ENCODE results near the gene LIMCH1. TPM values are rescaled to one million over a fixed set of nuclear protein-coding genes. Genes with fewer than 3 reads are reported as not detected.
A peak's percentile ranks its signal among the peaks of the same experiment; 100 is the strongest.

Gene LIMCH1
- polyA plus RNA-seq, 3 donors: 93.9 to 111 (median 101) TPM

DNA sequence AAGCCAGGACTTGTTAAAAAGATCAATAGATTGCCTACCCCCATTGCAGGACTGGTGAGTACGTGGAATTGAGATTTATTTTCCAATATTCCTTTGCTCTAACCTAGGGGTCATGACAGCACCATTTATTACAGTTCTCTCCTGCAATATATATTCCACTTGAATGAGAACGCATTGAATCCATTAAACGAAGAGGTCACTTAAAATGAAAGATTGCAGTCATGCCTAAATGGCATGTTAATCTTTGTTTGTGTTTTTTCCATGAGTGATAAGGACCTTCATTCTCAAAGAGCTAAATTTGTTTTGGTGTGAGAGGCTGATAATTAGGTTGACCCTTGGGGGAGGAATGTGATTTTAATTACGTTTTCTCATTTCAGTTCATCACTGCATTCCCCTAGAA lies 13.5 kb upstream of the LIMCH1 start:
- no peak for DNase-seq

DNA sequence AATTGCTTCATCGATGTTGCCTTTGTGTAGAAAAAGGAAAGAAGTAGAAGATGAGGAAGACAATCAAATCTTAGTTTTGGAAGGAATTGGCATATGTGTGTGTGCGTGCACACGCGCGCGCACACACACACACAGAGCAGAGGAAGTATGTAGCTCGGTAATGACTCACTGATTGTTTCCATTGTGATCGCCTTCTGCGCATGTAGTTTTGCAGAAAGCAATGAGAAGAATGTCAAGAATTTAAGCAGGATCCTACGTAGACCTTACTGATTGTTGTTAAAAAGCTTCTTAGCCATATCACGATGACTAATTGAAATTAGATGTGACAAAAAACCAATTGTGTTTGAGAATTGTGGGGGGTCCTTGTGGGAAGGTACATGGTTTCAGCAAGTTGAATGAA lies 12.8 kb upstream of the LIMCH1 start:
- DNase-seq: peak; percentile 35

DNA sequence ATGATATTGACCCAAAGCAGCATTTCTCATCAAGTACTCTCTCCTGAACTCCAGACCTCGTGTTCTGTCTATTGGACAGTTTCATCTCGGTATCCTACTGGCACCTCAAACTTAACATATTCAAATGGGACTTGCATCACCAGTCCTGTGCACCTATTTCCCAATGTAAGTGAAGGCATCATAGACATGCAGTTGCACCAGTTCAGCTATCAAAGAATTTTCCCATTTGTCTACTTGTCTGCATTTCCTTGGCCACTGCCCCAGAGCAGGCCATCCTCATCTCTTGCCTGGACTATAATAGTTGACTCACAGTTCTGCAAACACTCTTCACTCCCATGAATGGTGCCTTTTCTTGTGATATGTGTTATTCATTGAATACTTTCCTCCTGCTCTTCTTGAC lies 11.3 kb upstream of the LIMCH1 start:
- no peak for DNase-seq

DNA sequence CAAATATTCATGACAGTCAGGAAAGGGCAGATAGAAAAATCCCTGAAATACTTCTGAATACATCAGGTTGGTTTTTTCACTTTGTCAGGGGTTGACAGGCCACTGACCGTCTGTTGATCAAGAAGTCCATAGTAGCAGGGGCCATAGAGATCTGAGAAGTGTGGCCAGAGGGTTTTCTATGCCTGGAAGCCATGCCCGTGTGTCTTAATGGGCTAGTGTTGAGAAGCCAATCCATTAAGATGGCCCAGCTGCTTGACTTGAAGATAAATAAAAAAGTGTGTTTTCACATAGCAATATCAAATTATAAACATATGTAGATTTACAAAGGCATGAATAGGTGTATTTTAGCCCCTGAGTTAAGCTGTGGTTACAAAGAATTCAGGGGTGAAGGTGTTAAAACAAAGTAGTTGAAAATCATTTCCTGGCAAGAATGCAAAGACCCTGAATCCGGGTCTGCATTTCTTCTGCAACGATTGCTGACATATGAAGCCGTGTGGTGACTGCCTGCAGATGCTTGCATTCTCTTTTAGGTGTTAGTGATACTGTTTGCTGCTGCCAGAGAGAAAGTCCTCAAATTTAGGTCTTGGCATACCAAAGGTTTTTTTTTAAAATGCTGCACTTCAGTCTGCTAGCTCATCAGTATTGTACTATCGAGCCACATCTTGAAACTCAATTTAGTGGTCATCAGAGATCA lies 9.3 kb upstream of the LIMCH1 start:
- DNase-seq: no peak

DNA sequence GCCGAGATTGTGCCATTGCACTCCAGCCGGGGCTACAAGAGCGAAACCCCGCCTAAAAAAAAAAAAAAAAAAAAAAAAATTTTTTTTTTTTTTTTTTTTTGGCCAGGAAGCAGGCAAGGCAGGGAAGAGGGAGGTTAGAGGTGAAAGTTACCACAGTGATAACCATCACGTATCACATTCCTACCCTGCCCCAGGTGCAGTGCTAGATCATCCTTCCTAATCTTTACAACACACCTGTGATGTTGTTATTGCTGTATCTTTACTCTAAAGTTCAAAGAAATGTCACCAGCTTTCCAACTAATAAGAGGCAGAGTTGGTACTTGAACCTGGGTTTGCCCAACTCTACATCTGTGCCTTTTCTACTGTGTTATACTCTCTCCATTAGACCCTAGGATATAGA lies 7.2 kb upstream of the LIMCH1 start:
- DNase-seq: no peak

DNA sequence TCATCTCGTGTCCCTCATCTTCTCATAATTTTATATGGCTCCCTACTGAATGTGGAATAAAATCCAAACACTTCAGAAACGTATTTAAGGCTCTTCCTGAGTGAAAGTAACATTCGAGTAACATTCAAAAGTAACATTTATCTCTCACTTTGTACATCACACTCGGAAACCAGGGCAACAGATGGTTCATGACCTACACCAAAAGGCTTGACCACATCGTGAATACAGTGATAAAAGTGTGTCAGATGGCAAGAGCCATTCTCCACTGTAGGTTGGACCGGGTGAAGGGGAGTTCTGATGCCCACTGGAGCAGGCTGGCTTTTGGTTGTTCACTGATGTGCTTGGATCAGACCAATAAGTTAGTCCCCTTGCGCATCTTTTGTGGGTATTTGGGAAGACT lies 5.6 kb upstream of the LIMCH1 start:
- no peak for DNase-seq

DNA sequence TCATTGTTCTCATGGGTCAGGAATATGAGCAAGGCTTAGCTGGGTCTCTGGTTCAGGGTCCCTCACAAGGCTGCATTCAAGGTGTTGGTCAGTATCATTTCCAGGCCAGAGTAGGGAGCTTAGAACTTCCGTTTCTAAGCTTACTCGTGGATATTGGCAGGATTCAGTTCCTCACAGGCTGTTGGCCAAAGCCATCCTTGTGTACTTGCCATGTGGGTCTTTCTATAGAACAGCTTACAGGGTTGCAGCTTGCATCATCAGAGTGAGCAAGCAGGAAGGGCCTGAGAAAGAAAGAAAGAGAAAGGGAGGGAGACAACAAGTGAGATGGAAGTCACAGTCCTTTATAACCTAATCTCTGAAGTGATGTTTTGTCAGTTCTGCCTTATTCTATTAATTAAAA lies 5.1 kb upstream of the LIMCH1 start:
- DNase-seq: no peak

DNA sequence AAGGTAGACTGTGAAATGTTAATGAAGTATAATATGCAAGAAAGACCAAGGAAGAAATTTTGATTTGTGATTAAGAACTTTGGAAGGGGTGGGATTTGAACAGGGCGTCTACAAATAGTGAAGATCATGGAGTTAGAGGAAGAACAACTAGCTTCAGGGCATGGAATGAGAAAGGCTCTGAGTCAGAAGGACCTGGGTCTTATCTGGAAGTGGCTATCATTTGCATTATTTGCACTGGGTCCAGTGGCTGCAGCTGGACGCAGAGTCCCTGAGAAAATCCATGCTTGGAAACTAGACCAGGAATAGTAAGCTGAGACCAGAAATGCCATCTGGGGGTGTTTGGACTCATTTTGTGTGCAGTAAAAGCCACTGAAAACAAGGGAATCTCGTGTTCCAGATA lies 4.3 kb upstream of the LIMCH1 start:
- no peak for DNase-seq

DNA sequence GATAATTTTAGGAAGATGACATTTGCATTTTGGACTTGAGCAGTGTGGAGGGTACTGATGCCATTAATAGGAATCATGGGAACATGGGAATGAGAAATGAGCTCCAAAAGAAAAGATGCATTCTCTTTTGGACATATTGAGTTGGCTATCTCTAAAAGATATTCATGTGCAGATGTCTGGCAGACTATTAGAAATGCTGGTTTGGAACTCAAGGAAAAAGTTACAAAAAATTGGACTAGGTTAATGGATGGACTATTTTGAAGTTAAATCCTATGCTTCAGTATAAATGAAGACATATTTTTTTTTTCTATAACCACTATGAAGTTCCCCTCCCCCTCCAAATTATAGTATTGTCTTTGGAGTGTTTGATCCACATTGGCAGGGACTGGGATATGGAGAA lies 3.6 kb upstream of the LIMCH1 start:
- DNase-seq: no peak

DNA sequence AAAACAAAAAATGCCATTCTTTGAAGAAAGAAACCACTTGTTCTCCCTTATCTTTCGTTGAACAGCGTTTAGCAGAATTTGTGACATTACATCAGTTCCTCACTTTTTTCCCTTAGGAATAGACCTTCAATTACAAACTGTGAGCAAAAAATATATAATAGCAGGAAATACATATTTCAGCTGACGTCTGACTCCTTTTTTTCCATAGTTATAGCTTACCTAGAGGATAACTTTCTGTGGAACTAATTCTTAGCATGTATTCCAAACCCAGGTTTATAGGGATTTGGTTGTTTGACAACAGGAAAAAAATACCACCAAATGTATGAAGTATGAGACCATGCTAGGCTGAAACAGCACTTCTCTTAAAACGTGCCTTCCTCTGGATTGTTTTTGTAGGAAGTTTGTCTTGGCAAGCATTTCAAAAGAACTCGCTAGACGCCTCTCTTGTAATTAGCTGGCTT lies 2.0 kb upstream of the LIMCH1 start:
- DNase-seq: no peak

DNA sequence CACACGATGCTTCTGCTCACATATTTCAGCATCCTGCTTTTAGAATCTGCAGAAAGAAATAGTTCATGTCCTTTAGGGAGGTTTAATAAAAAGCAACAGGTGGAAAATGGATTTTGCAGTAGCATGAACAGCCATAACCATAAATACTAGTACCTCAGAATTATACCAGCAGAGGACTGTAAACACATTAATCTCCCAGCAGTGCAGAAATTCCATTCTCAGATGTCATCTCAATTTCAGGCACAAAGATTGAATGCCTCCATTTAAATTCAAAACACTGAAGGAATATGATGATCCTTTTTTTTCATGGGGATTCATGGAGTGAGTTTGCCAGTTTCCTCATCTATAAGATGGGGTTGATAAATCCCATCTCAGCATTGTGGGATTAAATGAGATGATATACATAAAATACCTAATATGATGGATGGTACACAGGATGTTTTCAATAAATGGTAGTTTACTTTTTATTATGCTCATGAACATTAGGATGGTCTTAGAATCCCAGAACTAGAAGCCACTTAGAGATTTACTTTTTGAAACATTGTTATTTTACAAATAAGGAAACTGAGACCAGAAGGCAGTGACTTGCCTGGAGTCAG lies 566 bp upstream of the LIMCH1 start:
- no peak for DNase-seq

DNA sequence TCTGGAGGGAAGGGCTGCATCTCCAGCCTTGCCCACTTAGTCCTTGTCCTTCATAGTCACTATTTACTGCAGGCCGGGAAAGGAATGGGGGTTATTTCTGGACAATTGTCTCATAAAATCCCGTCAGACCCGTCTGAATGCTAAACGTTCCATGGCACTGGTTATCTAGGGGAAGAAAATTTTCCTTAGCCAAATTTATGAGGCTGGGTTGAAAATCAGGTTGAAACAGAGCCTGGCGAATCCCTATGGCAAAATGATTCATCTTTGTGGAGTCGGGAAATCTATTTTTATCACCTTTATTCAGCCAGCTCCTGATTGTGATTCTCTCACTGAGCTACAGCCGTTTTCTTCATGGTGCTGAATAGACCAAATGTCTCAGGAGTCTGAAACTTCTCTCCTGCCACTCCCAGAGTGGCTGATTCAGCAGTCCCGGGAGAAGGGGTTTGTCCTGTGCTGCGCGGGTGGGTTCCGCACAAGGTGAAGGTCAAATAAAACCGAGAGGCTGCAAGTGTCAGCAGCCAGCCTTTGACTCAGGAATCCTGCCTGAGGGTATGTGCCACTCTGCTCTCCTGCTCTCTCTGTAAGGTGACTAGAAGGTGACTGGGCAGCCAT lies 1.0 kb downstream of the LIMCH1 start:
- DNase-seq: no peak

DNA sequence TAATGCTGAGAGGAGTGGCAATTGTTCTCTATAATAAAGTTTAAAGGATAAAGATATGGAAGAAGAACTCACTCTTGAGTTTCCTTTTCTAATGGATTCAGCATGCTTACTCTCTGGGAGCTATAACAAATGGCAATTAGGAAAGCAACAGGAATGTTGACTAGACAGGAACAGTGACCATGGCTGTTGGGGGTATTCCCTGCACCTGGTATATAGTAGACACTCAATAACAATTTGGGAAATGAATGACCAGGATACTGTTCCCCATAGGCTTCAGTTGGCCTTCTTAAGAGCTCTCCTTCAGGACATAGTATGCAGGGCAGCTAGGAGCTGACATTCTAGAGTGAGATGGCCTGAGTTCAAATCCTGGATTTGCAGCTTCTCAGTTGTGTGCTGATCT lies 1.8 kb downstream of the LIMCH1 start:
- DNase-seq: no peak

DNA sequence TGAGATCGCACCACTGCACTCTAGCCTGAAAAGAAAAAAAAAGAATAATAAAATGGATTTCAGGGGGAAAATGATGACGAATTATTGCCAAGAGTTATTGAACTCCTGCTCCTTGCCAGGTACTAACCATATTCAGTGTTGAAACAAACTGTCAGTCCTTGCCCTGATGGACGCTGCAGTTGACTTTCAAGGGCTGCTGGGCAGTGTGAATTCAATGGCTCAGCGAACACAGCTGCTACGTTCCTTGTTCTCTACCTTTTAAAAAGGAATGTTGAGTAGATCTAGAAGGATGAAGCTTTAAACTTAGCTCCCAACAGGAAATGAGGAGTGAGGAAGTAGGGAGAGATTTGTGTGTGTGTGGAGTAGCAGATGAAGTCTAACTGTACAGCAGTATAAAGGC lies 2.7 kb downstream of the LIMCH1 start:
- DNase-seq: no peak

DNA sequence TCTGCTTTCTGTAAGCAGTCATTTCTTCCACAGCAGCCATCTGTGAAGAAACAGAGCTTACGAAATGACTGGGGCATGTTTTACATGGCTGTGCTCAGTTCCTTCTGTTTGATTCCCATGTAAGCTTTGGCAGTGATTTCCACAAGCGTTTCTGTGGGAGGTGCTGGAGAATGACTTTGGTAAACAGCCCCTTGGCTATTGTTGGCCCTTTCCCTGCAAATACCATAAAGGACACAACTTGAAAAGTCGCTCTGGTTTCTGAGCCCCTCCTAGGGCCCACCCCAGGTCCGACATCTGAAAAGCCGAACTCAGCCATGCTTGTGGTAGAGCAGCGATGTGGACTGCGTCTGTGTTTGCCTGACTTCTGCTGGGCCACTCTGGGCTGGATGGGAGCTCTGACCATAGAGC lies 3.7 kb downstream of the LIMCH1 start:
- no peak for DNase-seq

DNA sequence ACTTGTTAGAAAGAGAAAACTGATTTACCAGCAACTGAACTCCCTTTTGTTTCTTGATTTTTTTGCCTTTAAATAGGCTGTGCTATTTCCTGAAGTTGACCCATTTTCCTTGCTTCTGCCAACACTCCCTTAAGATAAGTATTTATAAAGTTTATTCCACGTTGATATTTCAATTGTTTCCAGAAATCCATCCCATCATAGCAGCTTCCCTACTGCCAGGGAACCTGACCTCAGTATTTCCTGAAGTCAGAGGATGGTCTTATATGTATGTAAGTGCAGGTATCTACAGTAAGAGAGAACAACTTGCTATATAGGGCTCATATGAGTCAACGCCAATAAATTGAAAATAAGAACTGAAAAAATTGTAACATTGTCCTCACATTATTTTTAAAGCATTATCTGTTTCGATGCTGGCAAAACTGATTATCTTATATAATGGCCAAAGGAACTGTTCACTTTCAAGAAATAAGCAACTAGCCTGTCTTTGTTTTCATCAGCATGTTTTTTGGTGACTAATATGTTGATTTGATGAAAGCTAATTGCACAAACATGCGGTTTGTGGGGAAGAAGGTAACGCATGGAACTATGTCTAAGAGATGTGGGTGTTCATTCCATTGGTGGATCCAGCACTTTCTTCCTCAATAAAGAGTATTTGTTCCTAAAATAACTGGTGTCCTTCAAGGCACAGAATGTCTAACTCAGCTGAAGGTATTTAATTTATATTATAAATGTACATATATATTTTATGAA lies 4.7 kb downstream of the LIMCH1 start:
- DNase-seq: no peak

DNA sequence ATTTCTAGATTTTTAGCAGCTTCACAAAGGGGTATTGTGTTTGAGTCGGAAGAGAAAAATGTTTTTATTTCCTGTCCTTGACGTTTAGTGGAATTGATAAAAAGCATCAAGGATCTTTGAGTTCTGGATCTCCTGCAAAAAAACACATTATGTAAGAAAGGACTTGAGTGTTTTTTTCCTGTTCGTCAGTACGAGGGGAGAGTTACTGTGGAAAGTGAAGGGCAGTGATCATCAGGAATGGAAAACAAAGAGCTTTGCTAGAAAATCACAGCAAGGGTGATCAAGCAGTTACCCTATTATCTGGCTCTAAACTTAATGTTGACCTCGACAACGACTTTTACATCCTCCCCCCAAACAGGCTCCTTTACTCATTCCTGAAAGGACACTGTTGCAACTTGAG lies 7.3 kb downstream of the LIMCH1 start:
- DNase-seq: no peak

DNA sequence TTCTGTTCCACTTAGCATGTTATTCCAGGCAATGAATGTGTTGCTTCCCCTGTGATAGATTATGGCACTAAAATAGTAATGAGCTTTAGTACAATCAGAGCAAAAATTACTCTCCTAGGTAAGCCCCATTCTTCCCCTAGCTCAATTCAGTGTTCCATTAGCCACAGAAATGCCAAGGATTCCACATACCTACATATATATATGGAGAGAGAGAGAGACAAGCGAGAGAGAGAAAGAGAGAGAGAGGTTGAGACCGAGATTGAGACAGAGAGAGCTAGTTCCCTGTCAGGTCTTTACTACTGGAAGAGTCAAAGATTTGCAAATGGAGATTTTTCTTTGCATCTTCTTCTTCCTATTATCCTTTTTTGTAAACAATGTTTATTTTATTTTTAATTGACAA lies 8.7 kb downstream of the LIMCH1 start:
- DNase-seq: no peak

DNA sequence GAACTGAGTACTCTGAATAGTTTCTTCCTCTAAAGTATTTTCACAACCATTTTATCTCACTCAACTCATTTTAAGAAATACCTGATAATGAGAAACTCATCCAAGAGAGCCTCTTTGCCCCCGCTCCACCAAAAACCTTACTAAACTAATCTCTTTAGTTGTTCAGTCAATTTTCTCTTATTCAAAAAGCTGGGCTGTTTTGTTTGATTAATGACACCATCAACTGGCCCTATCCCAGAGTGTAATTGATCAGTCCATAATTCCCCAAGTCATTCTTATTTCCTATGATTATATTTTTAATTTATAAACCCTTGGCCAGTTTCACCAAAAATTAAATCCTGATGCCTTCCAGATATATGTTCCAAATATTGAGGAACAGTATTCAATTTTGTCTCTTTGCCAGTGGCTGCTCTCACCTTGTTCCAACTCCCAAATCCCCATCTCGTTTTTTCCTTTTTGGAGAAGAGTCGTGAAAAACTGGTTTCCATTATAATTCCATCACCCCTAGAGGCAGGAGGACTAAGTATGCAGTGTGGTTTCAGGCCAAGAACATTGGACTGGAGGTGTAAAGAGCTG lies 10.4 kb downstream of the LIMCH1 start:
- no peak for DNase-seq

DNA sequence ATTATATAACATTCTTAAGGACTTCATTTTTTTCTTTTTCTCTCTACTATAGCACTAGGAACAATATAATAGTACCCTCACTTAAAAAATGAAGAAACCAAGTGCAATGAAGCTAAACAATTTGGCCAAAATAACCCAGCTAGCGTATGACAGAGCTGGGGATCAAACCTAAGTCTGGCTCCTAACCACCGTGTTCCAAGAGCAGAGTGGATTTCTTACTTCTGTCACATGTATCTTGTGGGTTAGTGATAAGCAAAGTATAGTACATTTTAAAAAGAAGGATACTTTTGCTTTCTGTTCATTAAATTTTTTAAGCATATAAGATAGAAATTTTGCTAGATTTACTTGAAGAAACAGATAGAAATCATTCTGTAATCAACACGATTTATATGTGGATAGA lies 11.5 kb downstream of the LIMCH1 start:
- DNase-seq: no peak

DNA sequence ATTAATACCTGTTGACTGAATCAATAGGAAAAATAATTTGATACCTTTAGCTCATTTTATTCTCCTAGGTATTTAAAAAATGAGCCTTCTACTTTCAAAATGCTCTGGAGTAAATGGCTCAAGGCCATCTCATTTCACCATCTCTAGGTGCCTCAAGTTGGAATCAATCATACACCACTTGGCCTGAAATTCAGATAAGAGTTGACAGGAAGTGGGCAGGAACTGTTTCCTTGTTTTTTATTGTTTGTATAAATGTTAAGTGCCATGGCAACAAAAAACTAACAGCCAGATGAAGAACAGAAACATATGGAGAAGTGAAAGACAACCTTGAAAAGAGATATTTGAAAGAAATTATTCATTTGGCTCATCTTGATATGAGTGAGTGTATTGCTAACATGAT lies 12.4 kb downstream of the LIMCH1 start:
- DNase-seq: no peak

DNA sequence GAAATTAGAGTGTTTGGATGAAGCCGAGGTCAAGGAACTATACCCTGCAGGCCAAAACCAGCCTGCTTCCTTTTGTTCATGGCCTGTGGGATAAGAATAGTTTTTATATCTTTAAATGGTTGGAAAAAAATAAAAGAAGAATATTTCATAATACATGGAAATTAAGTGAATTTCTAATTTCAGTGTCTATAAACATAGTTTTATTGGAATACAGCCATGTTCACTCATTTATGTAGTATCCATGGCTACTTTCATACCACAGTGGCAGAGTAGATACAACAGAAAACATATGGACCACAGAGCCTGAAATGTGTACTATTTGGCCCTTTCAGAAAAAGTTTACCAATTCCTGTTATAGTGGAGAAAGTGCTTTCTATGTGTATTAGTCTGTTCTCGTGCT lies 13.6 kb downstream of the LIMCH1 start:
- no peak for DNase-seq

DNA sequence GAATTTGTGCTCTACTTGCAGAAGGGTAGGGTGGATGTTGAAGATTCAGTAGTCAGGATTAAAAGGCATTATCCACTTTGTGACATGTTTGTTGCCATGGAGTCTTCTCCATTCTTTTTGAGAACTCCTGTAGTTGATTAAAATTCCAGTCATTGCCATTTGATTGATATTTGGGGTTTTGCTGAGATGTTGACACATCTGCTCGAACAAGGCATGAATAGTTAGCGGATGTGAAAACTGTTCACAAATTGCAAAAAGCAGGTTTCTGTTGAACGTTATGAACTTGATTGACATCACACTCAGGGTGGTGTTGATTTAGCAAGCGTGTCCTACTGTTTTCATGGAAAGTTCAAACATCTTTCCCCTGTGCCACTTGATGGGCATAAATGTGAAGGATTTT lies 16.9 kb downstream of the LIMCH1 start:
- DNase-seq: no peak

Measured in renal pelvis (tissue), 4 donors.